HG03175 (cell line): ENCODE data around the gene POU3F3.

Experiments used
- ATAC-seq: cut with Tn5 transposase; IDR thresholded peaks from one replicate; pipeline ENCODE4 v1.9.1; 2021; ENCODE audit warnings: mild to moderate bottlenecking, moderate library complexity; ENCODE audit not compliant: unreplicated experiment

Gene POU3F3

GRCh38 chr2:104859766-104860450, 6.0 kb downstream of the POU3F3 start:
- ATAC-seq: no peak

- ATAC-seq: no peak
Observed at GRCh38 chr2:104860451-104860790, 6.5 kb downstream of the POU3F3 start.

DNA sequence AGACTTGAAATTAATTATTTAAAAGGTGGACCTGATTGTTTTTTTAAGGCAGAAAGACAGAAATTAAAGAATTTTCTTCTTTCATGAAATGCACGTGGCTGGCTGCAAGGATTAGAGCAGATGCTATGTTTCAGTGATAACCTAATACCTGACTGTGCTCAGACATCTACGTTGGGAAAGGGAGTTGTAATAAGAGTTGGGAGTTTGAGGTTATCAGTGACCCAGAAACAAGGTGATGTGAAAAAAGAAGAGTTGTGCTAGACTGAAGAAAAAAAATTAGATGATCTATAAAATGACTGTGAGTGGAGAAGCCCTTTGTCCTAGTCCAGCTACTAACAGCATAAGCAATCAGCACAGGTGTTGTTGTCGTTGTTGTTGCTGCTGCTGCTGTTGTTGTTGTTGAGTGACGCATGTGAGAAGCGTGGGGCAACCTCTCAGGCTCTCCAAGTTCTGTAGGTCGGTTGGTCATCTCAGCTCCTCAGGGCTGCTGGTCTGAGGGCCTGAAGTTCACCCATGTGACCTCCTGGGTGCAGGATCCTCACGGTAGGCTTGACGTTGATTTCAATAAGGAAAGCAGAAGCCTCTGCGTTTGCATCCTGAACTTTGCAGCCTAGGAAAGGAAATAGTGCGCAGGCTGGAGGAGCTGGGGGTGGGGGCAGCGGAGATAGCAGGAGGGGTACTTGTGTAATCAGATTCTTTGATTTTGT, 7.6 kb downstream of the POU3F3 start:
- no peak for ATAC-seq

- no peak for ATAC-seq
Observed at GRCh38 chr2:104862058-104862941, 8.4 kb downstream of the POU3F3 start.

DNA sequence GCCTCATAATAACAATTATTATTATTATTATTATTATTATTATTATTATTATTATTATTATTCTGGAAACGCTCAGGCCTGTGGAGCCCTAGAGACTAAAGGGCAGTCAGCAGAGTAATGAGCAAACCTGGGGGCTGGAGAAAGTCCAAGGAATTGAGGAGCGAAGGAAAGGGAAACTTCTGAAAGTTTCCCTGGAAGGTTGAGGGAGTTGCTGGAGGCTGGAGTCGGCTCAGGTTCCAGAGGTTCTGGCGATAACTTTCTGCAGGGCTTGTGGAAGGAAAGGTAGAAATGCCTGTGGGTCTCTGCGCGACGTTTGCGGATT, 9.2 kb downstream of the POU3F3 start:
- no peak for ATAC-seq

DNA sequence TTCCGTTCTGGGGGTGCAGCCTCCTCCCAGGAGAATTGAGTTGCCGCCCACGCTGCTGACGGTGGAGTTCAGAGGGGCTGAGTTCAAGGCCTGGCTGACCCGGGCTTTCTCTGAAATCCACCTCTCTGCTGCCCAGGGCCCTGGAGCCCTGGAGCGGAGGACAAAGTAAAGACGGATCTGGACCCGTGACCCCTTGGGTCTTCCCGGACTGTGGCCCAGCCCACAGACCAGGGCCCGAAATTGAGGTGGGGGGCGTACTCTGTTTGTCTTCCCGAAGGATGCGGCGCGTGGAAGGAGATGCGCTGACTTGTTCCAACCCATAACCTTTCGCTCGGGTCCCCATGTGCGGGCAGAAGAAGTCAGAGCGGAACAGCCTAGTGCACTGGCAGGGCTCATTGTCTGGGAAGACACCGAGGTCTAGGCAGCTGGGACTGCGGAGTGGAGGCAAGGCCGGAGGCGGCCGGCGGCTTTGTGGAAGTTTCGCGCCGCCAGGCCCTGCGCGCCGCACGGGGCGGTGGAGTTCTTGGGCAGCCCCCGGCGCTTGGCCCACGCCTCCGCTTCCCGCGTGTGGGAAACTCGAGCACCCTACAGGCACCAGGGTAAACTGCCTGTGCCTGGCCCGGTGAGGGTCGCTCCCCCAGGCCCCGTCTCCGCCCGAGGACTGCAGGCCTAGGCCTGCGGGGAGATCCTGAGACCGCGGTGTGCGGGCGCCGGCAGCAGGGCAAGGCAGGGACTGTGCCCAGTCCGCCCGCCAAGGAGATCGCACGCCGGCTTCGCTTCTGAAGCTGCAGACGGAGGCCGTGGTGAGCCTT, 9.8 kb downstream of the POU3F3 start:
- no peak for ATAC-seq

DNA sequence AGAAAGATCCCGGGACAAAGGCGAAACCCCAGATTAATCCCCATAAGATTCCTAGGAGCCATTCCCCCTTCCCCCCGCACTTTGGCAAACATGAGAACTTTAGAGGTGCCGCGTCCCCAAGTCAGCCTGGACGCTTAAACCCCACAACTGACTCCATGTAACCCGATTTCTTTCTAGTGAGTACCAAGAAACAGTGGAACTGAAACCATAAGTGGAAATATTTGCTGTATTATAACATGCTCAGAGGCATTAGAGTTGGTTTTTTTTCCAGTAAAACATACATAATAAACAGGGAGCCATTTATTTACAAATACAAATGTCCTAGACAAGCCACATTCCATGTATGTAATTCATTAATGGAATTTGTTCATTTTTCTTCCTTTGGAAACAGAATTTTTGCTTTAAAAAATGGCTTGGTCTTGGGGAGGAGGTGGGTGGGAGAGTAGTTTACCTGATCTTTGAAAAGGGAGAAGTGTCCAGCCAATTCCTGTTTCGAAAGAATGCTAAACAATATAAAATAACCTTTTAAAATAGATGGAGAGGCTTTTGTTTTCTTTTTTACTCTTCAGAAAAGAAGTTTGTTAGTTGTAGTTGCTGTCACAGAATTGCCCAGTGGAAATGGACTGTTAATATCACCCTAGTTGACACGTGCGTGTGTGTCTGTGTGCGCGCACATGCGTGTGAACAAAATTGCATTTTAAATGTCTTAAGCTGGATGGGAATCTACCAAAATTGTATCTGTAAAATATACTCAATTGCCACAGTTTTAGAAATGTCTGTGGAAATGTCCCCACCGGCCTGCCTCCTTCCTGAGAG, 10.6 kb downstream of the POU3F3 start:
- no peak for ATAC-seq

DNA sequence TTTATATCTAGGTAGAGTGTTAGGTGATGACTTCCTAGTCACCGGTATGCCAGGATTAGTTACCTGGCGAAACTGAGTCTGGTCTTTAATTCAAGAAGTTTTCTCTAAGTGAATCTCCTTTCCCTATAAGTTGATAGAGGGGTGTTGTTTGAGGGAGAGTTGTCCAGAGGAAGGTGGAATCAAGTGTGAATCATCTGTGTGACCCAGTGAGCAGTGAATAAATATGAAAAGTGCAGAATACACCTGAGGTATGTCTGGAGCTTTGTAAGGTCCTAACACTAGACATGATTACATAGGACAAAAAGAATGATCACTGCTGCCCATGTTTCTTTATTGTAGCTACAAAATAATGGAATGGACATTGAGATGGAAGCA, 11.2 kb downstream of the POU3F3 start:
- no peak for ATAC-seq

GRCh38 chr2:104866122-104866864, 12.4 kb downstream of the POU3F3 start:
- ATAC-seq: no peak

GRCh38 chr2:104866883-104867812, 13.2 kb downstream of the POU3F3 start:
- ATAC-seq: no peak

DNA sequence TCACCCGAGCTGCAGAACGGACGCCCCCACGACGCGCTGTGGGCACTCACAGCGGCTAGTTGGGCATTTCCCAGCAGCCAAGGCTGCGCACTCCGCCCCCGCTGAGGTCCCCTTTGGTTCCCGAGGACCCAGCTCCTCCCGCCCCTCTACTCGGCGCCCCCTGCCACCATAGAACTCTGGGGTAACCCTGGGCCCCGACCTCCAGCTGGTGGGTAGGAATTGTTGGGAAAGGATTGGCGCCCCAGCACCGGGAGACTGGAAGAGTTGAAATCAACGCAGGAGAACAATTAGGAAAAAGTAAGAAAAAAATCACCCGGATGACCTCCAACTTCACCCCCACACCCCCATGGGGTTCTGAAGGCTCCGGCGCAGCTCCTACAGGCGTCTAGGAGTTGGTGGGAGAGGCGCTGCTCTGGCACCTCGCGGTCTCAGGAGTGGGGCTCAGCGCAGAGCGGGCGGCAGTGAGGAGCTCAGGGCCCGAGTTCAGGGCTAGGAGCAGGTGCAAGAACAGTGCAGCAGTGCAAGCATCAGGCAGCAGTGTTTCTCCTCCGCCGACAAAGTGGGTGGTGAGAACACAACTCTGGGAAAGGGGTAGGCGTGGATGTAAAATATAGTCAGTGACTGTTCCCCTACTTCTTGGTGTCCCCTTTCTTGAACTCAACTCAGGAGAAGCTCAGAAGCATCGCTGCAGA, 14.0 kb downstream of the POU3F3 start:
- ATAC-seq: no peak

- ATAC-seq: no peak
Observed at GRCh38 chr2:104868505-104868866, 14.6 kb downstream of the POU3F3 start.

GRCh38 chr2:104870100-104870975, 16.4 kb downstream of the POU3F3 start:
- ATAC-seq: no peak

DNA sequence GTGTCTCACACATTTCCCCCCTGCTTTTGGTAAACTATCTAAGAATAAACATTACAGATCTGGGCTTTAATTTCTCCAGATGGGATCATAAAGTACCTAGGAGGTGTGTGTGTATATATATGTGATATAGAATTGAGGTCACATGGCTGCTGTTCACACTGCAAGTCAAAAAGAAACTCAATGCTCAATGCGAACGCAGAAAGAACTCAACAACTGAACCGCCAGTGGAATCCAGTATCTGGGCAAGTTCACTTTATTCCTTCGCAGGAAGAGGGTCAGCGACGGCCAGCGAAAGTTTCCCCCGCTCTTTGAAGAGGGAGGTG, 17.7 kb downstream of the POU3F3 start:
- no peak for ATAC-seq

GRCh38 chr2:104871972-104872865, 18.3 kb downstream of the POU3F3 start:
- ATAC-seq: no peak
